Peyer's patch (tissue), 4 donors: ENCODE data around the gene SPTSSB. TPM values are rescaled to one million over a fixed set of nuclear protein-coding genes. Genes with fewer than 3 reads are reported as not detected.

Experiments used
- DNase-seq, 3 donors: peaks; one replicate each; pipeline ENCODE4 v3.0.0-alpha.2; 2017 to 2019
- H3K27ac ChIP-seq, 4 donors: fragments of 200-600 bp; sonication (generic); one replicate each; pipeline ENCODE4 v1.5.1; 2016 to 2019
- H3K27me3 ChIP-seq, 2 donors: fragments of 200-600 bp; sonication (generic); one replicate each; pipeline ENCODE4 v1.5.1; 2019
- H3K36me3 ChIP-seq, 3 donors: fragments of 200-600 bp; sonication (generic); one replicate each; pipeline ENCODE4 v1.5.1; 2016 to 2019
- H3K4me1 ChIP-seq, 4 donors: fragments of 200-600 bp; sonication (generic); one replicate each; pipeline ENCODE4 v1.5.1; 2016 to 2019
- H3K4me3 ChIP-seq, 4 donors: fragments of 200-600 bp; sonication (generic); 1 replicate in 3 of 4; 2 replicates in 1 of 4; pipeline ENCODE4 v1.5.1; 2016 to 2019; ENCODE audit warnings: mild to moderate bottlenecking in 1 of 4
- H3K9me3 ChIP-seq, 4 donors: fragments of 200-600 bp; sonication (generic); one replicate each; pipeline ENCODE4 v1.5.1; 2016 to 2019; ENCODE audit warnings: mild to moderate bottlenecking in 1 of 4
- POLR2A ChIP-seq, 2 donors: fragments of 450-650 bp; IDR thresholded peaks; one replicate each; pipeline ENCODE4 v1.5.1; 2017; ENCODE audit warnings: antibody characterized with exemption in 2 of 2, mild to moderate bottlenecking in 2 of 2, moderate library complexity in 2 of 2
- total RNA-seq, 4 donors: library from RNA; depleted of rRNA; stranded (reverse); fragments of >200 nt; gene quantifications; one replicate each; pipeline ENCODE4 v1.1.0, GENCODE V29; 2016
- TF ChIP-seq, protein P1 (sequence below), 6 experiments: fragments of 450-650 bp in 4 of 6; fragments of 200-600 bp in 2 of 6; sonication (generic) in 1 of 6; IDR thresholded peaks; one replicate each; pipeline ENCODE4 v1.5.1; 2017 to 2019; ENCODE audit warnings: antibody characterized with exemption in 6 of 6, mild to moderate bottlenecking in 3 of 6, moderate library complexity in 1 of 6

Gene SPTSSB
- total RNA-seq, 4 donors from 2014 or later, result not detected

DNA sequence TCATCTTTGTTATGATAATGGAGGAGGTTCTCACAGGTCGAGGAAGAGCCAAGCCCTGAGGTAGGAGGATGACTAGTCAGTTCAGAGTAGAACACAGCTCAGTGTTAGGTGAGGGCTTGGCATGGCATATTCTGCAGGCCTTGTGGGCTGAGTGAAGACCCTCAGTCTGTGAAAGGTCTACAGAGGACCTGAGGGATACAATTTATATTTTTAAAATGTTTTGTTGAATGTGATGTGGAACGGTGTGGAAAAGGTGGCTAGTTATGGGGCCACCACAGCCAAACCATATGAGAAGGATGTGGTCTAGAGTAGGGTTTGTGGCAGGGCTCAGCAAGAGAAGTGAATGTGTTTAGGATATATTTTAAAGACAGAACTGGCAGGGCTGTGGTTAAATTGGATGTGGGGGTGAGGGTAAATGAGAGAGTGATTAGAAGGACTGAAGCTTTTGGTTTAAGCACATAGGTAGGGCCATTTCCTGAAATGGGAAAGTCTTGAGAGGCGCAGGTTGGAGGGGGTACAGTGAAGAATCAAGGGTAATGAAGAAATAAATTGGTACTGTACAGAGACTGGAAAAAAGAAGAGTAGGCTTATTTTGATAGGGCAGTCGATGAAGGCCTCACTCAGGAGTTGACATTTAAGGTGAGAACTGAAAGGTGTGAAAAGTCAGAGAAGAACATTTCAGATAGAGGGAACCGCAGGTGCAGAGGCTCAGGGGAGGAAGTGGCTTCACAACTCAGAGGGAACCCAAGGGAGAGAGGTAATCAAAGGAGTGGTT is 60.5 kb downstream of the SPTSSB start:
- DNase-seq, result peak in 2 of 3 donors; percentile 34 to 71
- Histone ChIP-seq H3K36me3 (no peaks in the 10 kb centered on the region), H3K27ac (peak overlapping the region in 1 of 4 donors; percentile 43), H3K4me1 (peaks cover 0 to 2% (median 0%) of the 10 kb centered on the region in 4 donors), H3K9me3 (peaks cover 0 to 5% (median 0%) of the 10 kb centered on the region in 4 donors), H3K27me3 (no peaks in the 10 kb centered on the region), H3K4me3 (no peak overlapping the region)
- TF ChIP-seq POLR2A (IDR thresholded peaks at IDR 0.05), result no peak
- TF ChIP-seq, protein P1, sequence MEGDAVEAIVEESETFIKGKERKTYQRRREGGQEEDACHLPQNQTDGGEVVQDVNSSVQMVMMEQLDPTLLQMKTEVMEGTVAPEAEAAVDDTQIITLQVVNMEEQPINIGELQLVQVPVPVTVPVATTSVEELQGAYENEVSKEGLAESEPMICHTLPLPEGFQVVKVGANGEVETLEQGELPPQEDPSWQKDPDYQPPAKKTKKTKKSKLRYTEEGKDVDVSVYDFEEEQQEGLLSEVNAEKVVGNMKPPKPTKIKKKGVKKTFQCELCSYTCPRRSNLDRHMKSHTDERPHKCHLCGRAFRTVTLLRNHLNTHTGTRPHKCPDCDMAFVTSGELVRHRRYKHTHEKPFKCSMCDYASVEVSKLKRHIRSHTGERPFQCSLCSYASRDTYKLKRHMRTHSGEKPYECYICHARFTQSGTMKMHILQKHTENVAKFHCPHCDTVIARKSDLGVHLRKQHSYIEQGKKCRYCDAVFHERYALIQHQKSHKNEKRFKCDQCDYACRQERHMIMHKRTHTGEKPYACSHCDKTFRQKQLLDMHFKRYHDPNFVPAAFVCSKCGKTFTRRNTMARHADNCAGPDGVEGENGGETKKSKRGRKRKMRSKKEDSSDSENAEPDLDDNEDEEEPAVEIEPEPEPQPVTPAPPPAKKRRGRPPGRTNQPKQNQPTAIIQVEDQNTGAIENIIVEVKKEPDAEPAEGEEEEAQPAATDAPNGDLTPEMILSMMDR (IDR thresholded peaks at IDR 0.05), result no peak

DNA sequence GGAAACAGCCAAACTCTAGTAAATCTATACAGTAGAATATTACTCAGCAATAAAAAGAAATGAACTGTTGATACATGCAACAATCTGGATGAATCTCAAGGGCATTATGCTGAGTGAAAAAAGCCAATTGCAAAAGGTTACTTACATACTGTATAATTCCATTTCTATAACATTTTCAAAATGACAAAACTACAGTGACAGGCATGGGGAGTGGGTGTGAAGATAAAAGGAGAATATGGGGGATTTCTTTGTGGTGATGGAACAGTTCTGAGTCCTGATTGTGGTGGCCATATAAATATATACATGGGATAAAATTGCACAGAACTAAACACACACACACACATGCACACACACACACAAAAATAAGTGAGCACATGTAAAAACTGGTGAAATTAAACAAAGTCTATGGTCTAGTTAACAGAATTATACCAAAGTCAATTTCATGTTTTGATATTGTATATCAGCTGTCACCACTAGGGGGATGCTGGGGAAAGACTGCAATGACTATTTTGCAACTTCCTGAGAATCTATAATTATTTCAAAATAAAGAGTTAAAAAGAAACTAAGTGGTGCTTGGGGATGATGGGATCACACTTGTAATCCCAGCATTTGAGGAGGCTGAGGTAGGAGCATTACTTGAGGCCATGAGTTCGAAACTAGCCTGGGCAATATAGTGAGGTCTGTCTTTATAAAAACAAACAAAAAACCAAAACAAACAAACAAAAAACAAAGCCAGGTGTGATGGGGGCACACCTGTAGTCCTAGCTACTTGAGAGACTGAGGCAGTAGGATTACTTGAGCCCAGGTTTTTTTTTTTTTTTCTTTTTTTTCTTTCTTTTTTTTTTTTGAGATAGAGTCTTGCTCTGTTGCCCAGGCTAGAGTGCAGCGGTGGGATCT is 66.0 kb downstream of the SPTSSB start:
- H3K4me3 ChIP-seq, result no peak overlapping the region
- H3K36me3 ChIP-seq, result no peaks in the 10 kb centered on the region
- H3K4me1 ChIP-seq, result peaks cover 0 to 2% (median 0%) of the 10 kb centered on the region in 4 donors
- H3K9me3 ChIP-seq, result peaks cover 0 to 5% (median 0%) of the 10 kb centered on the region in 4 donors
- H3K27ac ChIP-seq, result no peak overlapping the region
- no peaks in the 10 kb centered on the region for H3K27me3 ChIP-seq
- no peak for DNase-seq
- TF ChIP-seq, protein P1 (IDR thresholded peaks at IDR 0.05), result peak; percentile 10 to 49 (median 43)
- no peak for TF ChIP-seq POLR2A (IDR thresholded peaks at IDR 0.05)

DNA sequence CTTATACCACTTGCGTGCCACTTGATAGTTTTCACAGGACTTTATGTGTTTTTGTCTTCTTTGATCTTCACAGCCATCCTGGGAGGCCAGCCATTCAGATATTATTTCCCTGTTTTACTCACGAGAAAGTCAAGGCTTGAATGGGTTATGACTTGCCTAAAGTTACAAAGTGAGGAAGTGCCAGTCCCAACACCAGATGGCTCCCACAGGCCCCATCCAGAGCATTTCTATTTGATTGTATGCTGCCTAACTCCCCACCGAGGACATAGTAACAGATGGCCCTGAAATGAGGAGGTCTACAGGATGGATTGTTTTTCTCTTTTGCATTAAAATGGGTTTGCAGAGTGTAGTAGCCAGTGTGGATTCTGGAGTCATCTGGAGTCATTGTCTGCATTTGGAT is 74.5 kb downstream of the SPTSSB start:
- no peak overlapping the region for H3K27ac ChIP-seq
- no peaks in the 10 kb centered on the region for H3K36me3 ChIP-seq
- DNase-seq, result no peak
- no peaks in the 10 kb centered on the region for H3K9me3 ChIP-seq
- H3K27me3 ChIP-seq, result no peaks in the 10 kb centered on the region
- H3K4me3 ChIP-seq, result no peak overlapping the region
- TF ChIP-seq, protein P1 (IDR thresholded peaks at IDR 0.05), result no peak
- no peak for TF ChIP-seq POLR2A (IDR thresholded peaks at IDR 0.05)
- no peaks in the 10 kb centered on the region for H3K4me1 ChIP-seq

DNA sequence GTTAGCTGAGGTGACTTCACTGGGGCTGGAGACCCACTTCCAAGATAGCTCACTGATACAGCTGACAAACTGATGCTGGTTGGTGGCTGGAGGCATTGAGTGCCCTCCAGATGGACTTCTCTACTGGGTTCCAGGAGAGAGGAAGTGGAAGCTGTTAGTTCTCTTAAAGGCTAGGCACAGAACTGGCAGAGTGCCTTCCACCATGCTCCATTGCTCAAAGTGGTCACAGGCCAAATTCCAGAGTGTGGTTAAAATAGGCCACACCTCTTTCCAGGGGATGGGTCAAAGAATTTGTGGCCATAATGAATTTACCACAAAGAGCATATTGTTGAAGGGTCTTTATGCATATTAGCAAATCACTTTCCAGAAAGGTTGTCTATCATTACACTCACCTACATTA is 76.0 kb downstream of the SPTSSB start:
- Histone ChIP-seq H3K36me3 (no peaks in the 10 kb centered on the region), H3K9me3 (no peaks in the 10 kb centered on the region), H3K27me3 (no peaks in the 10 kb centered on the region), H3K4me3 (no peak overlapping the region), H3K4me1 (no peaks in the 10 kb centered on the region), H3K27ac (no peak overlapping the region)
- DNase-seq, result no peak
- TF ChIP-seq, protein P1 (IDR thresholded peaks at IDR 0.05), result no peak
- no peak for TF ChIP-seq POLR2A (IDR thresholded peaks at IDR 0.05)

Other genes with a start within 250 kb of the SPTSSB start
- gene NMD3, start 150.2 kb downstream of the SPTSSB start, total RNA-seq, result 10 to 100 TPM; 22.9 to 36.5 (median 29.4) TPM
- not detected for gene OTOL1, start 125.3 kb upstream of the SPTSSB start, total RNA-seq